Stimulated activated CD8-positive, alpha-beta memory T cell treated with anti-CD3 and anti-CD28 coated beads, Interleukin-15, amount 100 ng/mL, for 48 hours (primary cell): Measurements from ENCODE around the gene RAB11FIP4.

Experiments used
- DNase-seq, 2 donors: peaks; one replicate each; pipeline ENCODE4 v3.0.0-alpha.2; 2020; ENCODE audit warnings: low read depth in 2 of 2

RAB11FIP4 gene

DNA sequence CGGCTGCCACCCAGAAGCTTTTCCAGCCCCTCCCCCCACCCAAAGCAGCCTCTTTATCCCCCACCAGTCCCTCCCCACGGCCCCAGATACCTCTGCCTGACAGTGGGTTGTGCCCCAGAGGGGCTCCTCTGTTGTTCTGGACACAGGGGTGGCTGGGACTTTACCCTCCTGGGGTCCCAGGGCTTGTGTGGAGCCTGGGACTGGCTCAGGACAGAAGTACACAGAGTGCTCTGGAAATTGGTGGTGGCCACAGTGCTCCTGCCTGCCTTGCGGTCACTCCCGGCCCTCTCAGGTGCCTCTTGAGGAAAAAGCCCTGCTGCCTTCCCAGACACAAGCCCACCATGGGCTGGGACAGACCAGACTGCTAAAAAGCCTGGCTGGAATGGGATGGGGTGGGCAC lies 68.2 kb downstream of the RAB11FIP4 start:
- no peak for DNase-seq

DNA sequence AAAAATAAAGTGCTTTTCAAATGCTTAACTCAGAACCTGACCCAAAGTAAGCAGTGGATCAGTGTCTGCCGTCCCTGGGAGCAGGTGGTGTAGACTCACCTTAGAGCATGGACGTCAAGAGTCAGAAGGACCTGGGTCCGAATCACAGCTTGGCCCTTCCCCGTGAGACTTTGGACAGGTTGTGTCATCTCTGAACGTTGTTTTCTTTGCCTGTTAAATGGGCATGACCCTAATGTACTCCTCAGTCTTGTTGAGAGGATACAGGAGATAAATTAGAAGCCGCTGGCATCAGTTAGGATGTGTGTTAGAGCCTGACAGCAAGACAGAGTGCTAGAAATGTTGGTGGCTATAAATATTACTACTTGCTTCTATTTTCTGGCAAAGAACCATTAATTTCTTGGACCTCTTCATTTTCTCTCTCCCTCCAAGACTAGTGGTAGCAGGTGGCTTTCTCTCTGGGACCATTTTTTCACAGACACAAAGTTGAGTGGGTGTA lies 68.8 kb downstream of the RAB11FIP4 start:
- DNase-seq: no peak

- no peak for DNase-seq
These were observed 69.8 kb downstream of the RAB11FIP4 start for GRCh38 chr17:31461227-31461810.

- DNase-seq: no peak
These were observed 70.8 kb downstream of the RAB11FIP4 start for GRCh38 chr17:31462261-31462660.

DNA sequence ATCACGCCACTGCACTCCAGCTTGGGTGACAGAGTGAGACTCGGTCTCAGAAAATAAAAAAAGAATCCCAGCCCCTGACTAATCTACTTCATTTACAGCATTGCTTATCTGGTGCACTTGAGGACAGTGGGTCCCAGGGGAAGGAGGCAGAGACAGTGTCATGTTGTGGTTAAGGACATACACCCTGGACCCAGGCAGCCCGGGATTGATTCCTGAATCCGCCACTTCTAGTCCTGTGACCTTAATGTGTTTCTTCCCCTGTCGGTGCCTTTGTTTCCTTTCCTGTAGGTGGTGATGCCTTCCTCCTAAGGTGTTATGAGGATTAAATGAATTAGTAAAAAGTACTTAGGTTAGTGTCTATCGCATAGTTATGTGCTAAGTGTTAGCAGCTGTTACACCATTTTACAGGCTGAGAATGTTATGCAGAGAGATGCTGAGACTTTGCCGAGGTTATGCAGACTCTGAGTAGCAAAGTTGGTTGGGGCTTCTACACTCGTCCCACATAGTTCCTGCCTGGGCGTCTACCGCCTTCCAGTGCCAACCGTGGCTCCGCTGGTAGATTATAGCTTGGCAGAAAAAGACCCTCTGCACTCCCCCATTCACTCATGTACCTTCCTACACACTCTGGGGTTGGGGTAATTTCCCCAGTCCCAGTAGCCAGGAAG lies 74.8 kb downstream of the RAB11FIP4 start:
- no peak for DNase-seq

DNA sequence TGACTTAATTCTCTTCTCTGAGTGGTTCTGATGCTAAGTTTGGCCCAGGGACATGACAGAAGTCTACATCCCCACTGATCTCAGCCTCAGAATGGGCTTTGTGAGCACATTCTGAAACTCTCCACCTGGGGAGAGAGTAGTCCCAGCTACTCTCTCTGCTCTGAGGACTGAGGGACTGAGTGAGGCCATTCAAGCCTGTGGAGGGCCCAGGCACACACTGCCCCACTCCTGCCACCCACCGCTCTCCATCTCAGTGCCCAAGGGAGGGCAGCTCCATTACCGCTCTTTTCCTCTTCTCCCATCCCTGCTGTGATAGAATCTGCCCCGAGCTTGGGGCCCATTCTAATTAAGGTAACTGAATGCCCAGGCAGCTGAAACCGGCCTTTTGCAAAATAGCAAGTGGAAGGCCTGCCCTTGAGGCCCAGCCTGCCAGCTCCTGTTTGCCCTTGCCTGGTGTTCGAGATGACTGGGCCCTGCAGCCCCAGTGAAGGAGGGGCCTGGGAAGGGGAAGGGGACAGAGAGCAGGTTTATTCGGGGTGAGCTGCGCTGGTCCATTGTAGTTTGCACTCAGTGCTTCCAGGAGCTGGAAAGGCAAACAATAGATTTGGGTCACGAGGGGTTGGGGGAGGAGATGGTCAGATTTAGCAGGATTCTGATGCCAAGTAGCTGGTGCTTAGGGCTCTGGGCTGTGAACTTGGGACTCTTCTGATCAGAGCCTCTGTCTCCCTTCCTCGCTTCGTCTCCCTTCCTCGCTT lies 76.2 kb downstream of the RAB11FIP4 start:
- DNase-seq: no peak

GRCh38 chr17:31469959-31470358 lies 78.5 kb downstream of the RAB11FIP4 start:
- DNase-seq: no peak

DNA sequence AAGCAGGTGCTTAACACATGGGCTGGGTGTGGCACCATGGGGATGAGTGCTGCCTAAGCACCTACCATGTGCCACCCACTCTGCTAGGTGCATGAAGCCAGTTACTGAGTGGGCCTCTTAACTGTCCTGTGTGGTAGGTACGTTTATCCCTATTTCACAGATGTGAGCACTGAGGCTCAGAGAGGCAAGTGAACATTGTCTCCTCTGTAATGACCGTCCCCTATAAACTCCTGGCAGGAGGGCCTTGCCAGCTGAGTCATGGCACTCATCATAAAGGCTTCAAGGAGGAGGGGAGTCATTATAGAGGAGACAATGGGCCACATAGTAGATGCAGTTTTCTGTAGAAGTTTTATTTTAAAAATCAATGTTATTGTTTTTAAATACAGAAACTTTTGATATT lies 79.1 kb downstream of the RAB11FIP4 start:
- no peak for DNase-seq

DNA sequence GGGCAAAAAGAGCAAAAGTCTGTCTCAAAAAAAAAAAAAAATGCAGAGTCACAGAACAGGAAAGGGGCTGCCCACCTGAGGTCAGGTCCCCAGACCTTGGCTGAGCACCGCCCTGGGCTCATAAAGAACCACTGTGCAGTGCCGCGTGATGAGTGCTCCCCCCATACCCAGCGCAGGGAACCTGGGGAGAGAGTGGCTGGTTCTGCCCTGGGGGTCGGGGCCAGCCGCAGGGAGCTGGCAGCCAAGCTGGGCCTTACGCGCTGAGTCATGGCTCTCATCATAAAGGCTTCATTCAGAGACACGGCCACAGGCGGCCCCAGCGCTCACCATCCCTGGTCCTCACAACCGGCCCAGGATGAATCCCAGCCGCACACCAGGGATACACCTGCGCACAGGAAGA lies 80.7 kb downstream of the RAB11FIP4 start:
- DNase-seq: no peak

DNA sequence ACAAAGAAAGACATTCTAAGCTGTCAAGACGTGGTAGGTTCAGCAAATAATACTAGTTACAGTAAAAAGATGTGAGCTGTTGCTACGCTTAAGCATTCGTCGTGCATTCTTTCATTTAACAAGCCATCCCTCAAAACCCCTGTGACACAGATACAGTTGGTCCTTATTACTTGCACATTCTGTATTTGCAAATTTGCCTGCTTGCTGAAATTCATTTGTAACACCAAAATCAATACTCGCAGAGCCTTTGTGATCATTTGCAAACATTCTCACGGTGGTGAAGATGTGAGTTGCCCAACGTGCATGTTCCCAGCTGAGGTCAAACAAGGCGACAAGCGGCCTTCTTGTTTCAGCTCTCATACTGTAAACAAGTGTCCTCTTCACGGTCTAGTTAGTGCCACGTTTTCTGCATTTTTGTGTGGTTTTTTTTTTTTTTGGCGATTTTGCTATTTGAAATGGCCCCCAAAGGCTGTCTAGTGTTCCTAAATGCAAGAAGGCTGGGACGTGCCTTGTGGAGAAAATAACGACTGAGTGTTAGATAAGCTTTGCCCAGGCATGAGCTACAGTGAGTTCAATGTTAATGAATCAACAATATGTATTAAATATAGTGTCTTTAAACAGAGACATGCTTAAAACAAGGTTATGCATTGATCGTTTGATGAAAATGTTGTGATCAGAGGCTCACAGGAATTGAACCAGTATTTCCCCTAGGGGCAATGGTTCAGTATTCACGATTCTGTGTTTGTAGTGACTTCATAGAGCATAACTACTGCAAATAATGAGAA lies 84.1 kb downstream of the RAB11FIP4 start:
- no peak for DNase-seq

DNA sequence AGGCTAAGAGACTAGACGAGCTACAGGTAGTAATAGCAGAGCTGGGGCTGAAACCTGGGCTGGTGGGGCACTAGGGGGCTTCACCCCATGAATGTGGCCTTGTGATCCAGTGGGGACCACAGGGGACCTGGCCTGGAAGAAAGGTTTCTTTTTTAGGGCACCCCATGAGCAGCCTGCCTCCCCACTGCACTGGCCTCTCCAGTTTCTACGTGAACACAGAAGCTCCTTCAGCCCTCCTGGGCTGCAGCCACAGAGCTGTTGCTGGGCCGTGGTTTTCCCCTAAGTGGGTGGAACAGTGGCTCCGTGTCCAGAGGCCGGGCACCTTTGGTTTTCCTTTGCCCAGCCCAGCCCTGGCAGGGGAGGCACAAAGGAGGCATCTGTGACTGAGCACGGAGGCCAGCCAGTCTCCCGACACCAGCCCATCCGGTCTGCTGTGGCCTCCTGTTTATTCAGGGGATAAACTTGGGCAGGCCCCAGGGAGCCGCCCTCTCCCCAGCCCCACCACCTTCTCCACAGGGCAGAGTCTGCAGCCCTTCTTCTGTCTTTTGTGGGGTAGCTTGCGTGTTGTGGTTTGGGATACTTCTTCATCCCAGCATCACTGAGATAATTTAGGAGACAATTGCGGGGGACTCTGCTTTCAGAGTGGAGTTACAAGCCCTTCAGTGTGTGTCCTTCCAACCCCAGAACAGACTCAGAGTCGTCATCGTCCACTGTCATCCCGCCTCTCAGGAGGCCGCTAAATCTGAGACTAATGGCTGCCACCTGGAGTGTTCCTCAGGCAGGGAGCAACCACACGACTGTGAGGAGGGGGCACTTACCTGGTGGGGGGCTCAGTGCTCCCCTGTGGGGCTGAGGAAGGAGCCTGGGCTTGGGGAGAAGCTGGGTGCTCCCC lies 85.3 kb downstream of the RAB11FIP4 start:
- no peak for DNase-seq

- no peak for DNase-seq
These were observed 86.1 kb downstream of the RAB11FIP4 start for GRCh38 chr17:31477417-31478055.

DNA sequence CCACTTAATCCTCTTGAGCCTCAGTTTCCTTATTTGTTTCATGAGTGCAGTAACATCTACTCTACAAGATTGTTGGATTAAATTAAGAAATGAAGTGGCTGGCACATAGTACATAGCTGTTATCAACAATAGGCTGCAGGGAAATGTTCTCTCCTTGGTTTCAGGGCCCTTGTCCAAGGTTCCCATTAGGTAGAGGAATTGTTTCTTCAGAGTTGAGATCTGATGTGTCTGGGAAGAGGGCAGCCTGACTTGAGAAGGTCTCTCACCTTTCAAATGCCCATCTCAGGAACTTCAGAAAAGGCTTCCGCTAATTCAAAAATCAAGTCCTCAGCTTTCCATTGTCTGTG lies 87.6 kb downstream of the RAB11FIP4 start:
- DNase-seq: no peak

DNA sequence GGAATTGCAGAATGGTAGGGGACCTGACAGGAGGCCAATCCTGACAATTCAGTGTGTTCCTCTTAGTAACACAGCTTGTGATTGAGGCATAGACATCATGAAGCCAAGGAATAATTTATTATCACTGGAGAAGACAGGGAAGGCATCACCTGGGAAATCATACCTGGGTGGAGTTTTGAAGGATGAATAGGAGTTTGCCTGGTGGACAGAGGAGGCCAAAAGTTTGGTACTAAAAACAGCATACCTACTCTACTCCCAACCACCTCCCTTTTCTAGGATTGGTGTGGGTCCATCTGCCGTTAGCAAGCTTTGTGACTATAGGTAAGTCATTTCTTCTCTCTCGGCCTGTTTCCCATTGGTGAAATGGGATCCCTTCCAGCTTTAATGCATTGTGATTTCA lies 88.0 kb downstream of the RAB11FIP4 start:
- no peak for DNase-seq

- DNase-seq: no peak
These were observed 88.6 kb downstream of the RAB11FIP4 start for GRCh38 chr17:31480067-31480466.

DNA sequence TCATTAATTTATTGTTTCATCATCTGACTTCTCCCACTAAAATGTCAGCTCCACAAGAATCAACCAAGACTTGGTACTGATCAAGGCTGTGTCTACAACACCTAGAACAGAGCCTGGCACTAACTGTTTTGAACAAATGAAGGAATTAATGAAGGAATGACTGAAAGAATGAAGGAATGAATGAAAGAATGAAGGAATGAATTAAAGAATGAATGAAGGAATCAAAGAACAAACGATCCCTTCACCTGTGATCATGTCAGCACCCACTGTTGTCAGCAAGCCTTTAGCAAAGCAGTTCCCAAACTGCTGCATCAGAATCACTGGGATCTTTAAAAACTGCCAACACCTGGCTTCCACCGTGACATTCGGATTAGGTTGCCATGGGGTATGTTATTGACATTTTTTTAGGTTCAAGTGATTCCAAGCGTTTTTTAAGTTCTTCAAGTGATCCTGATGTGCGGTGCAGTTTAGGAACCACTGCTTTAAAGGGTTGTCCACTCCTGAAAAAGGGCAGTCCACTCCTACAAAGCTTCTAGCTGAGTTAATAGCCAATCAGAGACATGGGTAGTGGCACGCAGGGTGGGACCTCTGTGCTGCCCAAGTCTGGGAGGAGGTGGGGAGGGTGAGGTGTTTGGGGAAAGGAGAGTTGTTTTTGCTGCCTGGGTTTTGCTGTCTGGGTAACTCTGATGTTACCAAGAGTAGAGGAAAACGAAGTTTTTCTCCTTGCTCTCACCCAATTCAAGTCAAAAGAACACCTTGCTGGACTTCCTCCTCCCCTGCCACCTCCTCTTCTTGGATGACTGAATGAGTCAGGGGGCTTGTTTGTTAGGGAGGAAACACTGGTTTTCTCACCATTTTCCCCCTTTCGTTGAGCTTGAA lies 89.7 kb downstream of the RAB11FIP4 start:
- DNase-seq: no peak

- DNase-seq: no peak
These were observed 90.3 kb downstream of the RAB11FIP4 start for GRCh38 chr17:31481783-31482081.

DNA sequence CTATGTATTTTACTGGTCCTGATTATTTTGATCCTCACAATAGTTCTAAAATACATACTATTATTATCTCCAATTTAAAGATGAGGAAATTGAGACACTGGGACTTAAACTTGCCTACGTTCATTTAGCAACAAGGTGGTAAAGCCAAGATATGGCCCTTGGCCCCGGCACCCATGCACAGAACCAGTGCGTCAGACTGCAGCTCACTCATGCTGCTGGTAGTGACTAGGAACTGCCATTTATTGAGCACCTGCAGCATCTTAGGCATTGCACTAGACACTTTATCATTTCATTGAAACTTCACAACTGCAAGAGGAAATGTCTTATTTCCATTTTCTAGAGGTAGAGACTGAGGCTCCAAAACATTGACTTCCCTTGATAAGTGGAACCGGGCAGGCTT lies 93.3 kb downstream of the RAB11FIP4 start:
- no peak for DNase-seq

- no peak for DNase-seq
These were observed 95.0 kb downstream of the RAB11FIP4 start for GRCh38 chr17:31486351-31487062.
